AG09319 (cell line): ENCODE data around the gene JAK3.
A peak's percentile ranks its signal among the peaks of the same experiment; 100 is the strongest.
"Not testable (repeated sequence)": the region's sequence is repeated elsewhere in the genome, so short reads cannot be mapped to it uniquely, and the experiment has no call there.

Experiments used
- DNase-seq: peaks from one replicate; pipeline ENCODE4 v3.0.0-alpha.2; 2010; ENCODE audit warnings: low read depth; ENCODE audit errors: extremely low read depth
- CTCF ChIP-seq: IDR thresholded peaks from 2 replicates; pipeline ENCODE4 v1.5.1; 2011; ENCODE audit warnings: low read depth, mild to moderate bottlenecking, inconsistent platforms, low read length, moderate library complexity

JAK3 gene

GRCh38 chr19:17788632-17789031 is 59.1 kb downstream of the JAK3 start:
- no peak for DNase-seq
- TF ChIP-seq CTCF, result no peak

GRCh38 chr19:17787274-17787913 is 60.4 kb downstream of the JAK3 start:
- no peak for TF ChIP-seq CTCF
- DNase-seq, result no peak

- DNase-seq, result no peak
- TF ChIP-seq CTCF, result peak; percentile 84
Measured at GRCh38 chr19:17784201-17785008, 63.4 kb downstream of the JAK3 start.

GRCh38 chr19:17783721-17784120 is 64.1 kb downstream of the JAK3 start:
- not testable (repeated sequence) for DNase-seq

GRCh38 chr19:17780781-17781180 is 67.0 kb downstream of the JAK3 start:
- no peak for DNase-seq
- no peak for TF ChIP-seq CTCF

- no peak for TF ChIP-seq CTCF
- no peak for DNase-seq
Measured at GRCh38 chr19:17778968-17779929, 68.5 kb downstream of the JAK3 start.

GRCh38 chr19:17778251-17778967 is 69.4 kb downstream of the JAK3 start:
- DNase-seq, result no peak
- no peak for TF ChIP-seq CTCF

GRCh38 chr19:17777840-17778239 is 69.9 kb downstream of the JAK3 start:
- not testable (repeated sequence) for DNase-seq
